DMS79 treated with DMSO at 0.1 percent for 48 hours (cell line): ENCODE data around the gene CPEB4.
A peak's percentile ranks its signal among the peaks of the same experiment; 100 is the strongest.

Experiments
- DNase-seq: peaks from one replicate; lab custom pipeline; 2025; lab: John Stamatoyannopoulos, UW

CPEB4 gene

GRCh38 chr5:173913686-173914321 lies 25.7 kb downstream of the CPEB4 start:
- DNase-seq, result no peak

GRCh38 chr5:173915310-173916014 lies 27.3 kb downstream of the CPEB4 start:
- DNase-seq, result no peak

GRCh38 chr5:173916233-173916632 lies 28.1 kb downstream of the CPEB4 start:
- DNase-seq, result no peak

- DNase-seq, result peak; percentile 89
Measured at GRCh38 chr5:173917788-173918786, 29.9 kb downstream of the CPEB4 start.

GRCh38 chr5:173919443-173919842 lies 31.3 kb downstream of the CPEB4 start:
- no peak for DNase-seq

GRCh38 chr5:173920024-173920753 lies 32.0 kb downstream of the CPEB4 start:
- peak; percentile 13 for DNase-seq

- DNase-seq, result no peak
Measured at GRCh38 chr5:173920866-173921555, 32.9 kb downstream of the CPEB4 start.

GRCh38 chr5:173922527-173922926 lies 34.4 kb downstream of the CPEB4 start:
- DNase-seq, result no peak

GRCh38 chr5:173923218-173924095 lies 35.3 kb downstream of the CPEB4 start:
- no peak for DNase-seq

GRCh38 chr5:173924899-173925298 lies 36.8 kb downstream of the CPEB4 start:
- no peak for DNase-seq

GRCh38 chr5:173925449-173926071 lies 37.4 kb downstream of the CPEB4 start:
- no peak for DNase-seq

- DNase-seq, result no peak
Measured at GRCh38 chr5:173926359-173926758, 38.2 kb downstream of the CPEB4 start.

GRCh38 chr5:173928871-173929574 lies 40.9 kb downstream of the CPEB4 start:
- no peak for DNase-seq

- DNase-seq, result no peak
Measured at GRCh38 chr5:173932695-173933139, 44.6 kb downstream of the CPEB4 start.

GRCh38 chr5:173933901-173934300 lies 45.8 kb downstream of the CPEB4 start:
- DNase-seq, result no peak

- DNase-seq, result no peak
Measured at GRCh38 chr5:173935396-173935795, 47.2 kb downstream of the CPEB4 start.

- no peak for DNase-seq
Measured at GRCh38 chr5:173940269-173940668, 52.1 kb downstream of the CPEB4 start.

GRCh38 chr5:173941102-173941501 lies 53.0 kb downstream of the CPEB4 start:
- DNase-seq, result no peak
